Neural progenitor cell (in vitro differentiated cells): ENCODE measurements around the gene SRRM1. TPM values are rescaled to one million over a fixed set of nuclear protein-coding genes. Genes with fewer than 3 reads are reported as not detected.

Source experiments
- DNase-seq: peaks from one replicate; pipeline ENCODE4 v3.0.0-alpha.2; 2016; ENCODE audit warnings: low spot score
- H2AFZ ChIP-seq: fragments of 200-600 bp; sonication (generic); replicated peaks from 2 replicates; pipeline ENCODE4 v1.6.1; 2016; ENCODE audit warnings: antibody characterized with exemption
- H3F3A ChIP-seq: fragments of 200-600 bp; sonication (generic); 2 replicates; pipeline ENCODE4 v1.6.1; 2016; ENCODE audit warnings: antibody characterized with exemption, low read depth
- H3K27ac ChIP-seq: fragments of 200-600 bp; sonication (generic); 2 replicates; pipeline ENCODE4 v1.5.1; 2016; ENCODE audit warnings: mild to moderate bottlenecking
- H3K27me3 ChIP-seq: fragments of 200-600 bp; sonication (generic); 2 replicates; pipeline ENCODE4 v1.6.1; 2016; ENCODE audit warnings: mild to moderate bottlenecking, moderate library complexity
- H3K36me3 ChIP-seq: fragments of 200-600 bp; sonication (generic); 2 replicates; pipeline ENCODE4 v1.5.1; 2016
- H3K4me1 ChIP-seq: fragments of 200-600 bp; sonication (generic); 2 replicates; pipeline ENCODE4 v1.6.1; 2016; ENCODE audit warnings: mixed run types
- H3K4me2 ChIP-seq: fragments of 200-600 bp; sonication (generic); 2 replicates; pipeline ENCODE4 v1.6.1; 2016
- H3K4me3 ChIP-seq: fragments of 200-600 bp; sonication (generic); 2 replicates; pipeline ENCODE4 v1.5.1; 2016
- H3K79me2 ChIP-seq: fragments of 200-600 bp; sonication (generic); 2 replicates; pipeline ENCODE4 v1.6.1; 2016; ENCODE audit warnings: low read depth
- H3K9ac ChIP-seq: fragments of 200-600 bp; sonication (generic); 2 replicates; pipeline ENCODE4 v1.6.1; 2016
- H3K9me3 ChIP-seq: fragments of 200-600 bp; sonication (generic); 2 replicates; pipeline ENCODE4 v1.5.1; 2016; ENCODE audit warnings: low read depth
- H4K20me1 ChIP-seq: fragments of 200-600 bp; sonication (generic); 2 replicates; pipeline ENCODE4 v1.6.1; 2016; ENCODE audit warnings: low read depth
- H3K27ac Mint-ChIP-seq: 3 replicates; pipeline ENCODE4 v1.8.0; 2021; ENCODE audit warnings: mixed read lengths
- H3K27me3 Mint-ChIP-seq: 2 replicates; pipeline ENCODE4 v1.8.0; 2022; ENCODE audit warnings: low read depth, mild to moderate bottlenecking, inconsistent platforms, moderate library complexity, mixed read lengths; ENCODE audit not compliant: insufficient read depth
- H3K36me3 Mint-ChIP-seq: 3 replicates; pipeline ENCODE4 v1.8.0; 2021; ENCODE audit warnings: mixed read lengths
- H3K4me1 Mint-ChIP-seq: 3 replicates; pipeline ENCODE4 v1.8.0; 2021; ENCODE audit warnings: mixed read lengths
- H3K4me3 Mint-ChIP-seq: 3 replicates; pipeline ENCODE4 v1.8.0; 2021; ENCODE audit warnings: mild to moderate bottlenecking, moderate library complexity, mixed read lengths
- H3K9me3 Mint-ChIP-seq: 3 replicates; pipeline ENCODE4 v1.8.0; 2020; ENCODE audit warnings: mixed read lengths
- CTCF ChIP-seq: fragments of 200-600 bp; sonication (generic); IDR thresholded peaks from 2 replicates; pipeline ENCODE4 v1.5.1; 2017; ENCODE audit warnings: antibody characterized with exemption, mild to moderate bottlenecking
- EZH2 ChIP-seq: fragments of 200-600 bp; sonication (generic); IDR thresholded peaks from 2 replicates; pipeline ENCODE4 v1.6.1; 2017; ENCODE audit warnings: antibody characterized with exemption, mild to moderate bottlenecking, moderate library complexity
- EZH2phosphoT487 ChIP-seq: fragments of 200-600 bp; sonication (generic); IDR thresholded peaks from 2 replicates; pipeline ENCODE4 v1.6.1; 2017; ENCODE audit warnings: antibody characterized with exemption
- total RNA-seq: library from RNA; depleted of rRNA; stranded (reverse); fragments of >200 nt; gene quantifications from 2 replicates; pipeline ENCODE4 v1.2.3, GENCODE V29; 2015; ENCODE audit warnings: low replicate concordance

The SRRM1 gene
- total RNA-seq, 1 donor from 2014 or later = 164 TPM

GRCh38 chr1:24648919-24649318 lies 5.8 kb downstream of the SRRM1 start:
- H3K9ac ChIP-seq = no peak overlapping the region
- Mint-ChIP-seq H3K36me3 (peaks cover 33% of the 10 kb centered on the region), H3K9me3 (no peaks in the 10 kb centered on the region), H3K27ac (no peak overlapping the region), H3K4me3 (no peak overlapping the region), H3K4me1 (peaks cover 9% of the 10 kb centered on the region), H3K27me3 (no peaks in the 10 kb centered on the region)
- peaks cover 87% of the 10 kb centered on the region for H3K79me2 ChIP-seq
- TF ChIP-seq EZH2 (no peak), EZH2phosphoT487 (no peak), CTCF (no peak)
- H2AFZ ChIP-seq = no peak overlapping the region
- H3F3A ChIP-seq = peaks cover 43% of the 10 kb centered on the region
- H3K4me2 ChIP-seq = no peak overlapping the region
- H3K27ac ChIP-seq = no peak overlapping the region
- H3K4me3 ChIP-seq = no peak overlapping the region
- no peak for DNase-seq
- peaks cover 69% of the 10 kb centered on the region for H4K20me1 ChIP-seq
- H3K4me1 ChIP-seq = peaks cover 12% of the 10 kb centered on the region
- no peaks in the 10 kb centered on the region for H3K27me3 ChIP-seq
- peaks cover 78% of the 10 kb centered on the region for H3K36me3 ChIP-seq
- H3K9me3 ChIP-seq = no peaks in the 10 kb centered on the region

- H3K4me2 ChIP-seq = no peak overlapping the region
- H3K27ac ChIP-seq = no peak overlapping the region
- H3K9ac ChIP-seq = no peak overlapping the region
- Mint-ChIP-seq H3K4me1 (no peaks in the 10 kb centered on the region), H3K9me3 (no peaks in the 10 kb centered on the region), H3K36me3 (peaks cover 42% of the 10 kb centered on the region), H3K27me3 (no peaks in the 10 kb centered on the region), H3K4me3 (no peak overlapping the region), H3K27ac (no peak overlapping the region)
- peaks cover 26% of the 10 kb centered on the region for H3F3A ChIP-seq
- peaks cover 85% of the 10 kb centered on the region for H3K79me2 ChIP-seq
- no peaks in the 10 kb centered on the region for H3K9me3 ChIP-seq
- TF ChIP-seq EZH2 = no peak
- no peak for TF ChIP-seq CTCF
- TF ChIP-seq EZH2phosphoT487 = no peak
- no peaks in the 10 kb centered on the region for H3K4me1 ChIP-seq
- peaks cover 65% of the 10 kb centered on the region for H4K20me1 ChIP-seq
- no peak overlapping the region for H2AFZ ChIP-seq
- peaks cover 88% of the 10 kb centered on the region for H3K36me3 ChIP-seq
- DNase-seq = no peak
- H3K4me3 ChIP-seq = no peak overlapping the region
- H3K27me3 ChIP-seq = no peaks in the 10 kb centered on the region
These were observed 9.3 kb downstream of the SRRM1 start for GRCh38 chr1:24652382-24652781.

- no peak overlapping the region for H3K4me3 Mint-ChIP-seq
- H3K9ac ChIP-seq = no peak overlapping the region
- no peak for DNase-seq
- H3K27ac Mint-ChIP-seq = no peak overlapping the region
- H3K4me2 ChIP-seq = no peak overlapping the region
- no peaks in the 10 kb centered on the region for H3K27me3 ChIP-seq
- no peak overlapping the region for H3K4me3 ChIP-seq
- no peak overlapping the region for H2AFZ ChIP-seq
- H3K27ac ChIP-seq = no peak overlapping the region
- no peaks in the 10 kb centered on the region for H3K9me3 Mint-ChIP-seq
- H3K79me2 ChIP-seq = peaks cover 87% of the 10 kb centered on the region
- no peaks in the 10 kb centered on the region for H3K4me1 Mint-ChIP-seq
- no peaks in the 10 kb centered on the region for H3K9me3 ChIP-seq
- no peaks in the 10 kb centered on the region for H3K27me3 Mint-ChIP-seq
- H3K36me3 Mint-ChIP-seq = peaks cover 42% of the 10 kb centered on the region
- H4K20me1 ChIP-seq = peaks cover 67% of the 10 kb centered on the region
- peaks cover 83% of the 10 kb centered on the region for H3K36me3 ChIP-seq
- H3F3A ChIP-seq = peaks cover 21% of the 10 kb centered on the region
- no peak for TF ChIP-seq EZH2phosphoT487
- TF ChIP-seq EZH2 = no peak
- TF ChIP-seq CTCF = no peak
- H3K4me1 ChIP-seq = no peaks in the 10 kb centered on the region
These were observed 10.9 kb downstream of the SRRM1 start for GRCh38 chr1:24654010-24654409.
